ENCODE measurements around the gene GPR137B.
"Not testable (repeated sequence)": the region's sequence is repeated elsewhere in the genome, so short reads cannot be mapped to it uniquely, and the experiment has no call there.

Gene GPR137B

GRCh38 chr1:236147068-236147467, 4.7 kb downstream of the GPR137B start:
- DNase-seq, result no peak

- DNase-seq, result no peak
Measured at GRCh38 chr1:236147521-236148469, 5.5 kb downstream of the GPR137B start.

GRCh38 chr1:236148470-236148845, 6.1 kb downstream of the GPR137B start:
- DNase-seq, result no peak

- no peak for DNase-seq
Measured at GRCh38 chr1:236149003-236149595, 6.8 kb downstream of the GPR137B start.

GRCh38 chr1:236149696-236150228, 7.4 kb downstream of the GPR137B start:
- DNase-seq, result no peak

- no peak for DNase-seq
Measured at GRCh38 chr1:236150311-236150955, 8.1 kb downstream of the GPR137B start.

GRCh38 chr1:236150986-236151385, 8.6 kb downstream of the GPR137B start:
- DNase-seq, result no peak

- DNase-seq, result no peak
Measured at GRCh38 chr1:236151739-236152424, 9.5 kb downstream of the GPR137B start.

- DNase-seq, result no peak
Measured at GRCh38 chr1:236154126-236154525, 11.8 kb downstream of the GPR137B start.

GRCh38 chr1:236154671-236155398, 12.5 kb downstream of the GPR137B start:
- DNase-seq, result no peak

GRCh38 chr1:236155399-236155767, 13.0 kb downstream of the GPR137B start:
- no peak for DNase-seq

GRCh38 chr1:236155841-236156503, 13.6 kb downstream of the GPR137B start:
- DNase-seq, result no peak

GRCh38 chr1:236156512-236157208, 14.3 kb downstream of the GPR137B start:
- DNase-seq, result no peak

GRCh38 chr1:236158072-236158471, 15.7 kb downstream of the GPR137B start:
- not testable (repeated sequence) for DNase-seq

GRCh38 chr1:236158719-236159118, 16.4 kb downstream of the GPR137B start:
- DNase-seq, result no peak

GRCh38 chr1:236159704-236160539, 17.6 kb downstream of the GPR137B start:
- DNase-seq, result no peak

GRCh38 chr1:236160540-236161127, 18.3 kb downstream of the GPR137B start:
- no peak for DNase-seq

GRCh38 chr1:236161230-236161629, 18.9 kb downstream of the GPR137B start:
- no peak for DNase-seq

- not testable (repeated sequence) for DNase-seq
Measured at GRCh38 chr1:236161755-236162154, 19.4 kb downstream of the GPR137B start.
